ENCODE data around the gene SLC2A4. TPM values are rescaled to one million over a fixed set of nuclear protein-coding genes. Genes with fewer than 3 reads are reported as not detected.

The SLC2A4 gene
- total RNA-seq, 1 experiment from 2014 or later: 0.79 TPM

DNA sequence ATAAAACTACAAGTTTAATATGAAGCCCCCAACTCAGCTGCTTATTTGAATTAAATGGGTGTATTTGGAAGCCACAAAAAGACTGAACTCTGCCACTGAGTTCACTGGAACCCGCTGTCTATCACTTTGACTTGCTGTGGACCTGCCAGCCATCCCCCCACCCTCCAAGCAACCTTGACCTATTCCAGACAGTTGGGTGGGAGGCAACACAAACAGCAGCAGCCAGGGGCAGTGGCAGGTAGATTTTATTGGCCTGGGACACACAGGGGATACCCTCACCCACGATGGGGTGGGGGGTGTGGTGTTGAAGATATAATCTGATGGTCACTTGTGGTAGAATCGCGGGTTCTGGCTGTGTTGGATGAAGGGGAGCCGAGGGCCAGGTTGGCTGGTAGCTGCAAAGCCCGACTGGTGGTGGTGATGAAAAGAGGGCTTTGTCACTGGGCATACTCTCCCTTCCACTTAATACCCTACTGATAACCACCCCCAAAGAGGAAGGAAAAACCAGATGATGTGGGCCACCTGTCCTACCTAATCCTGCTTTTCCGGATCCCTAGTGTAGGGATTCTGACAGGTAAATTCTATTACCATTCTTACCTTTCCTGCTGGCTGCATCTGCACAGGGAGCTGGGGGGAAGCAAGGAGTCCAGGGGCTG, 31.0 kb downstream of the SLC2A4 start:
- in situ Hi-C loops (cut with HindIII; ENCODE audit: low pct_unique_long_range_greater_than_20kb, low sequenced_read_pairs): no loop called here
- no peak for DNase-seq (ENCODE audit: low read depth, low spot score)

DNA sequence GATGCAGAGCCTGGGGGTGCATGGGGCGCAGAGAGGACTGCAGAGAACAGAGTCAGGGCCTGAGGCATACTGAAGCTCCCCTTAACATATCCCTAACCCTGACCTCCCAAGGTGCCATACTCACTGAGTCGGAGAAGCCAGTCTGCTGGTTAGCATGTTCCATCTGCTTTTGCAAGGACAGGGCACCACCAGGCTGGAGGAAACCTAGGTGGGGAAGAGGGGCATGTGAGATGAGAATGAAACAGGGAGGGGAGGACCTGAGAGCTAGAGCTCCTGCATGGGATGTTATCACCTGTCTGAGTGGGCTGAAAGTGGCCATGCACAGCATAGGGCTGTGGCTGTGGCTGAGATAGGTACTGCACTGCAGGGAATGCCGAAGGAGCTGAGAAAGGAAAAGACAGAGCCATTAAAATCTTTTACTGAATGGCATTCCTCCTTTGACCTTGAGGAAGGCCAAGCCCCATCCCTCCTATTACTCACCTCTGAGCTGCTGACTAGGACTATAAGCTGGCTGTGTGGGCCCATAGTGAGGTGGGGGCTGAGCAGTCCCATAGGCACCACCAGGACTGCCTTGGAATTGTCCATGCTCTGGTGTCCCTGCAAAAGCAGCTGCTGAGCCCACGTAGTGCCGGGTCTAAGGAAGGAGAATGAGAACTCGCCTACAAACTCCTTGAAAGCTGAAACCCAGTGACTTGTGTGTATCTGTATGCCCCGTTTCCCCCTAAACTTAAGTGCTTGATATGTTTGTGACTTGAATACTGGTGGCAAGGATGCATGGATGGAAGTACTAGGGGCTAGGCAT, 31.8 kb downstream of the SLC2A4 start:
- peak; percentile 50 for DNase-seq (ENCODE audit: low read depth, low spot score)
- in situ Hi-C loops (cut with HindIII; ENCODE audit: low pct_unique_long_range_greater_than_20kb, low sequenced_read_pairs): no loop called here

DNA sequence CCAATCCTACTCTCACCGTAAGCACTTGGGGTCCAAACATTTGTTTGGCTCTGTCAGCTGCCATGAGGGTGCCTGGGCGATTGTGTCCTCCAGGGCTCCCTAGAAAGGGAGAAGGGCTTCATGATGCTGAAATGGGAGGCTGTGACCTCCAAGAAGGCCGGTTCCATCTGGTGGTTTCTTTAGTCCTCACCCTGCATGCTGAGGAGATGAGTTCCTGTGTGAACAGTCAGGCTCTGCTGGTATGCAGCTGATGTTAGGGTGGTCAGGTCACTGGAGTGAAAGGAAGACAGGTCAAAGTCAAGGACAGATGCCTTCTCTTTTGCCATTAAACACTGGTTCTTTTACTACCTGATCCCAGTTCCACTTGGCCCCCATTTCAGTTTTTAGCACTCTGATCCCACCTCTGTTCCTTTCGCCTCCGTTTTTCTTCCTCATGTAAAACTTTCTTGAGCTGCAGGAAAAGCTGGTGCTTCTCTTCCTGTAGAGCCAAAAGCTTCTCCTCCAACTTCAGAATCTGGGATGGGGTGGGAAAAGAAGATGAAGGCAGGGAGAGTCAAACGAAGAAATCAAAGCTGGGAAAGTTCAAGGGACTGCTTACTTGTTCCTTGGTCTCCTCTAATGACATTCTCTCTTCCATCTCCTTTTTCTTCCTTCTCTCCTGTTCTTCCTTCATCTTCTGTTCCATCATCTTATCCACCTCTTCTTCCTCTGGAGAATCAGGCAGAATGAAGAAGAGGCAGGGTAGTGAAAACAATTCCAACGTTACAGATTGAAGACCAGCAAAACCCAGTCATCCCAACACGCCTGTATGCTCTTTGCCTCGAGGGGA, 32.6 kb downstream of the SLC2A4 start:
- in situ Hi-C loops (cut with HindIII; ENCODE audit: low pct_unique_long_range_greater_than_20kb, low sequenced_read_pairs): no loop called here
- no peak for DNase-seq (ENCODE audit: low read depth, low spot score)

DNA sequence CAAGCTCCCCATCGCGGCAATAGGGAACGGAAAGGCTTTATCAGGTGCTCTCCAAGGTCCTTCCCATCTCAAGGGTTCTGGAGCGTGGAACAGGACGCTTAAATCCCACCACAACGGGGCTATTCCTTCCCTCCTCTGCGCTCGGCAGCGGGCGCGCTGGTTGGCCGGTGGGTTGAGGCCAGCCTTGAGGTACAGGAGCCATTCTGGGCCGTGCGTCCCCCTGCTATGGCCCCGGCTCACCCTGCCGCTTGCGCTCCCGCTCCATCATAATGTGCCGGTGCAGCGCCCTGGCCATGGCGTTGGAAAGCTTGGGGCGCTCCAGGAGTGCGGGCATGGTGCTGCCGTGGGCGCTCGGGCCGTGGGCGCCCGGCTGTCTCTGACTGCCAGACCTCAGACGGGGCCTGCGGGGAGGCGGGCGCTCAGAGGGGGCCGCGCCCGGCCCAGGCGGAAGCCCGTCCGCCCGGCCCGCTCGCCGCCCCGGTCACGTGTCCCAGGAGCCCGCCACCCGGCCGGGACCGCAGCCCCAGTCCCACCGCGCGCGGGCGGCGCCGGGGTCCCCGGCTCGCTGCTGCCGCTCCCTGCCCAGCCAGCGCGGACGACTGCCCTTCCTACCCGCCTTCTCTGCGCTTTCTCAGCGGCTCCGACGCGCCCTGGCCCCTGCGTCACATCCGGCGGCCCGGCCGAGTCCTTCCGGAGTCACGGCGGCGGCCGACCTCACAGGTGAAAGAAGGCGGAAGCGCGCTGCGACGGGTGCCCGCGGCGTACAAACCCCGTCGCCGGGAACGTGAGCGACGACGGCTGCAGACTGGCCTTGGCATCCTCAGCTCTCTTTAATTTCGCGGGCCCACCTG, 33.4 kb downstream of the SLC2A4 start, which contains the start of gene GPS2:
Gene GPS2, minus strand, starts transcription at position 642 of the 851 bp plus-strand sequence. Its CDS starts 308 bp downstream, at position 334.
- DNase-seq (ENCODE audit: low read depth, low spot score): peak; percentile 82
- in situ Hi-C loops (cut with HindIII; ENCODE audit: low pct_unique_long_range_greater_than_20kb, low sequenced_read_pairs): no loop called here

DNA sequence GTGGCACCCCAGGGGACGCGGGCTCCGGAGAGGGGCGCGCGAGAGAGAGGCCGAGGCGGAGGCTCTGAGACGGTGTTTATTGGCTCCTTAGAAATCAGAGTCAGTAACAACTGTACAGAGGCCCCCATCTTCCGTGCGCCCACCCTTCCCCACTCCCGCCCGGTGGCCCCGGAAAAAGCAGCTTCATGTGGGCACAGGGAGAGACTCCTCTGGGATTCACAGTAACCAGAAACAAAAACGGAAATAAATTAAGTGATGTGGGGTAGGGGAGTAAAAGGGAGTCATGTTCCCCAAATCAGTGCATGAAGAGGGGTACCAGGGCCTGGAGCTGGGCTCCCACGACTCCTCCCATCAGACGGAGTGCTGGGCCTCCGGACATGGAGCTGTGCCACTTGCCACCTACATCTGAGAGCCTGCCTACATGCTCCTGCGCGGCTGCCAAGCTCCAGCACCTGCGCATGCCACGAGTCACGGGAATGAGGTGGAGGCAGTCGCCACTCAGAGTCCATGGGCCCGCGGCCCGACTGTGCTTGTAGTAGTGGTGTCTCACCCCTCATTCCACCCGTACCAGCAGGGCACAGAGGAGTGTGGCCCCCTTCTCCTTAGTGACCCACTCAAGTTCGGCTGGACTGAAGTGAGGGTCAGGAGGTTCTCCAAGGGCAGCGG, 34.2 kb downstream of the SLC2A4 start:
- DNase-seq (ENCODE audit: low read depth, low spot score): no peak
- in situ Hi-C loops (cut with HindIII; ENCODE audit: low pct_unique_long_range_greater_than_20kb, low sequenced_read_pairs): no loop called here

DNA sequence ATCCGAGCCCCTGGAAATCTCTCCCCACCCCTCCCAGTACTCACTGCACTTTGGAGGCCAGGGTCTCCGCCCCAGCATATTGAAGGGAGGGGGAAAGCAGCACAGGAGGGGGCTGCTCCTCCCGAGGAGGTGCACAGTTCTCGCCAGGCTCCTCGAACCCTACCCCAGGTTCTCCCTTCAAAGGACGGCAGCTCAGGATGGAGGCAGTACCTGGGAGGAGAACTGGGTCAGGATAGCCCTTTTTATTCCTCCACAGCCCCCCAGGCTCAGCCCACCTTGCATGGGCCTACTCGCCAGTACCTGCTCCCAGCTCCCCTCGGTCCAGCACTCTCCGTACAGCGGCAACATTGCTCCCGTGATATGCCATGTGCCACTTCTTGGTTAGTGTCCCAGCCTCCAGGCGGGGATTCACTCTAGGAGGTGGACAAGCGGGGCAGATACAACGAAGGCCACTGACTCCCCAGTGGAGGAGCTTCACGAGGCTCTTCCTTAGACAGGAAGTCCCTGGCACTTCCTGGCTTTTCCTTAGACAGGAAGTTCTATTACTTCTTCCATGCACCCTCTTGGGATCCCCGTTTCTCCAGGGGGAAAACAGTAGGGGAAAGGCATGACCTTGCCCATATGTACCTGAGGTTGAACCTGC, 35.8 kb downstream of the SLC2A4 start:
- DNase-seq (ENCODE audit: low read depth, low spot score): no peak

DNA sequence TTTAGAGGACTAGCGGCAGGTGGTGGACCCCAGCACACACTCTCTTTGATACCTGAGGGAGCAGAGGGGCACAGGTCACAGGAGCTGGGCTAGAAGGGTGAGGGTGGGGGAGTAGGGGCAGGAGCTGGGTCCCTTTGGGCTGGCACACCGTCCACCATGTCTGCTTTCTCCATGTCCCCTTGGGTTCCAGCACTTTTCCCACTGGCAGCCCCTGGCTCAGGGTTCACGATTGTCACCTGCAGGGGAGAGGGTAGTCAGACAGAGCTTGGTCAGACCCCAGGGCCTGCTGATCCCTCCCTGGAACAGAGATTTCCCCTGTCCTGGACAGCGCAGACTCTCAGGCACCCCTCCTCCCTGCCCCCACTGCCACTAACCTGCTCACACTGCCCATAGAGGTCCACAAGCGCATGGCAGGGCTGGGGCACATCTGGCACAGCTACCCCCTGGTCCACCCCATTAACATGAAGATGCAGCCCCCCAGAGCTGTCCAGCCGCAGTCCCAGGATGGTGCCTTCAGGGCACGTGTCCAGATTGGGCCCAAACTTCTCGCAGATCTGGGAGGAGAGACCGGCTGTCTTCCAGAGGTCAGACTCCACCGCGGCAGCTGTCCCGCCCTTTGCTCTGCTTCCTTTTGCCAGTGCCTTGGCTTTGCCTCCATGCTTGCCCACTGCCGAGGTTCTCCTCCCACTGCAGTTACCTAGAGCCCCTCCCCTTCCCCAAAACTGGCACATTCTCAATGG, 36.8 kb downstream of the SLC2A4 start:
- in situ Hi-C loops (cut with HindIII; ENCODE audit: low pct_unique_long_range_greater_than_20kb, low sequenced_read_pairs): no loop called here
- no peak for DNase-seq (ENCODE audit: low read depth, low spot score)

More for the DNA sequence above, 35.8 kb downstream of the SLC2A4 start:
- in situ Hi-C loops (cut with HindIII; ENCODE audit: low pct_unique_long_range_greater_than_20kb, low sequenced_read_pairs): no loop called here

DNA sequence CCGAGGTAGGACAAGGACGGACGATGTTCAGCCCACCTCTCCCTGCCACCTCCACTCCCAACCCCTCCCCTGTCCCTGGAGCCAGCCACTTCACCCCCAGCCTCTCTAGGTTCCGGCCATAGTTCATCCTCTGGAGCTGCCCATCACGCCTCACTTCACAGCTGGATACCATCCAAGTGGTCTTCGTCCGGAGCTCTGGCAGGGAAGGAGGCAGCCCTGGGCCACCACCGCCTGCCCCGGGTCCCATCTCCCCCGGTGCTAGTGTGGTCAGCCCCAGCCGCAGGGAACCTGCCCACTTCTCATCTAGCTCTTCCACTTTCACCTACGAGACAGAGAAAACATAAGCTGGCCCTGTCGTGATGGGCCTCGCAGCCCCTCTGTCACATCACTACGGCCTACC, 39.9 kb downstream of the SLC2A4 start:
- no peak for DNase-seq (ENCODE audit: low read depth, low spot score)
- in situ Hi-C loops (cut with HindIII; ENCODE audit: low pct_unique_long_range_greater_than_20kb, low sequenced_read_pairs): no loop called here

DNA sequence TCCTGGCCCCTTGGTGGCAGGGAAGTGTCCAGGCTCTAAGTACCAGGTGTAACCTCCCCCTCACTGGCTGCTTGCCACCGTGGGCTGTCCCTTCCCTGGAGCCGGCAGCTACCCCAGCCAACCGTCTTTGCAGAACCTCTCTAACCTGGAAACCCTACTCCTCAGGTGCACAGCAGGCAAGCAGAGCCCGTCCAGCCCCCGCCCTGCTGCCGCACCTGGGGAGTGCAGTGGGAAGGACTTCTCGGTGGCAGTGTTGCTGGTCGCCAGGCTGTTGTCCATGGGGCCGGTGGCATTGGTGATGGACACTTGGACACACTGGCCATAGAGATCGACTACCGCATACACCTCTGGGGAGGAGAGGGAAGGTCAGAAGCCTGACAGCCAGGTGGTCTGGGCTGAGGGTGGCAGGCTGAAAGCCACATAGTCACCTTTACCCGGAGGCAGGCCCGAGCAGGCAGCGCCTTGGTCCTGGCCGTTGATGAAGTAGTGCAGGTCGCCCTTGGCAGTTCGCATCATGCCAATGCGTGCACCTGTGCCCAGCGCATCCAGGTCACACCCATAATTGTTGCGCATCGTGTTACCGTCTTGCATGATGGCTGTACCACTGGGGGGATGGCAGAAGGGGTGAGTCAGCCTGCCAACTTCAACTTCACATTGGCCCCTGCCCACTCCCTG, 41.1 kb downstream of the SLC2A4 start:
- no peak for DNase-seq (ENCODE audit: low read depth, low spot score)
- in situ Hi-C loops (cut with HindIII; ENCODE audit: low pct_unique_long_range_greater_than_20kb, low sequenced_read_pairs): no loop called here

DNA sequence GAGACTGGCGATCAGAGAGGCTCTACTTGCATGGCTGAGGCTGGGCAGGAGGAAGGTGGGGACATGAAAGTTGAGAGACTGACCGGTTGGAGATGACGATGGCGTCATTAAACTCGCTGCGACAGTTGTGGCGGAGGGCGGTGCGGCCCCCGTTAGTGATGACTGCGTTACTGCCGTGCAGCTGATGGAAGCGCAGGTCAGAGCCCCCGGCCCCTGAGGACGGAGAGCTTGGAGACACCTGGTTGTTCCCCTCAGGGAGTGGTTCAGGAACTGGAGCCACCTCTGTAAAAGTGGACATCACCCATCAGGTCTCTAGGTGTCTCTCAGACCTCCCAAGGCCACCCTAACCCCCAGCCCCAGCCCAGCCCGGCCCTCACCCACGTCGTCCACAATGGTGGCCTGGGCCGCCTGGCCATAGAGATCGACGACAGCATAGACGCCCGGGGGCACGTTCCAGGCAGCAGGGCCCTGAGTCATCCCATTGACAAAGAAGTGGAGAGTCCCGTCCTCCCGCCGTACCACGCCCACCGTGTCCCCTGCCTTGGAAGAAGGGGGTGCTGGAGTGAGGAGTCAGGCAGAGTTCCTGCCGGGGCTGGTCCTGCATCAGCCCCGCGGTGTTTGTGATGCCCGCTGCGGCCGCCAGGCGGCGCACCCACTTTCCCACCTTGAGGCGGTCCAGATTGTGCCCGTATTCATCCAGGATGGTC, 42.4 kb downstream of the SLC2A4 start:
- in situ Hi-C loops (cut with HindIII; ENCODE audit: low pct_unique_long_range_greater_than_20kb, low sequenced_read_pairs): no loop called here
- peak; percentile 51 for DNase-seq (ENCODE audit: low read depth, low spot score)

DNA sequence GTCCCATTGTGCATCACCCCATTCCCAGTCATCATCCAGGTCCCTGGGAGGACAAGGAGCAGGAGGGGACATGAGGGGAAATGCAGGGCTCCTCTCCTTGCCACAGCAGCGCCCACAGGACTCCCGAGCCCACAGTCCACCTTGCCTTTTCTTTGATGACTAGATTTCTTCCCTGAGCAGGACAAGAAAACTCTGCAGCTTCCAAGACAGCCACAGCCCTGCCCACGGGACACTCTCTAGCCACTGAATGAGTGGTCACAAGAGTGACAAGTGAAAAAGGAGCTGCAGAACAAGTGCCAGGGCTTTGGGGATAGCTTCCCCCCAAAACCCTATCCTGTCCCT, 42.9 kb downstream of the SLC2A4 start:
- no peak for DNase-seq (ENCODE audit: low read depth, low spot score)
- in situ Hi-C loops (cut with HindIII; ENCODE audit: low pct_unique_long_range_greater_than_20kb, low sequenced_read_pairs): no loop called here

DNA sequence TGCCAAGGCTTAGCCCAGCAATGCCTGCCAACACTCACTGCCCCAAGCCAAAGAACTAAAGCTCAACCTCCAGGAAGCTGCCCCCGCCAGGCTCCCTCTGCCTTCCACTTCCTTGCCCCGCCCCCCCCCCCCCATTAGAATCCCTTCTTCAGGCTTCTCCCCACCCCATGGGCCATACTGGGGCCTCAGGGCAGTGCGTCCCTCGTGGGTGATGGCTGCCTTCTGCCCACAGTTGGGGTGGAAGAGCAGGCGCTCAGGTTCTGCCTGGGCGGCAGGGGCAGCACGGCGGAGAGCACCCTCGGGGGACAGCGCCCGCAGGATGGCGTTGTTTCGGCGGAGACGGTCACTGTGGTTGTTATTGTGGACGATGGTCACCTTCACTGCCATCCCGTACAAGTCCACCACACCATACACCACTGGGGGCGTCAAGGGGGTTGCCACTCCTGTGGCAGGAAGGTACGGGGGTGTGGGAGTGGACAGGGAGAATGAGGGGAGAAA, 43.6 kb downstream of the SLC2A4 start:
- in situ Hi-C loops (cut with HindIII; ENCODE audit: low pct_unique_long_range_greater_than_20kb, low sequenced_read_pairs): no loop called here
- no peak for DNase-seq (ENCODE audit: low read depth, low spot score)

DNA sequence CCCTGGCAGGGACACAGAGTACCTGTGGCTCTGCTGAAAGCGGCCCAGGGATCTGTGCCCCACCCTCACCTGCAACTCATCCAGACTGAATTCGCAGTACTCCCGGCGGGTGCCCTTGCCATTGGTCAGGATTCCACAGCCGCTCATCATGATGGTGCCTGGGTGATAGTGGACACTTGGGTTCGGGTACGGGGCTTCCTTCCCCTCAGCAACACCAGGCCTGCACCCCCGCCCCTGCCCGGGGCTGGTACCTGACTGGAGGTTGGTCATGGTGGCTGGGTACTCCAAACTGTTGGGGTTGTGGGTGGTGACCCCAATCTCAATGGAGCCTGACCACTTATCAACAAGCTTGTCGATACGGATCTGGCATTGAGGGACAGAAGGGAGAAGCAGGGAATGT, 44.7 kb downstream of the SLC2A4 start:
- in situ Hi-C loops (cut with HindIII; ENCODE audit: low pct_unique_long_range_greater_than_20kb, low sequenced_read_pairs): no loop called here
- no peak for DNase-seq (ENCODE audit: low read depth, low spot score)

DNA sequence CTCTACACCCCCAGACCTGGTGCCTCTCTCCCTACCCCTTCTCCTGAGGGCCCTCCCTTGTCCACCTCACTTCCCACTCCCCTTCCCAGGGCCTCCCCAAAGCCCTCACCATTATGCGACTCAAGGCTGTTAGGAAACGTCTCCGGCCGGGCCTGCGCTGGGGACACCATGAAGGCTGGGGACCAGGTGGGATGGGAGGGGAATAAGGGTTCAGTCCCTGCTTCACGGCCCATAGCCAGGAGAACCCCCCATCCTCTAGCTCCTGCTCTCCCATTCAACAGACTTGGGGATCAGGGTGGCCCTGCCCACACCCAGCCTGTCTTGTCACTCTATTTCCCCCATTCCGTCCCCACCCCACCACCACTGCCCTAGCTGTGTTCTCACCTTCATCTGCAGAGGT, 45.5 kb downstream of the SLC2A4 start:
- DNase-seq (ENCODE audit: low read depth, low spot score): no peak
- in situ Hi-C loops (cut with HindIII; ENCODE audit: low pct_unique_long_range_greater_than_20kb, low sequenced_read_pairs): no loop called here

DNA sequence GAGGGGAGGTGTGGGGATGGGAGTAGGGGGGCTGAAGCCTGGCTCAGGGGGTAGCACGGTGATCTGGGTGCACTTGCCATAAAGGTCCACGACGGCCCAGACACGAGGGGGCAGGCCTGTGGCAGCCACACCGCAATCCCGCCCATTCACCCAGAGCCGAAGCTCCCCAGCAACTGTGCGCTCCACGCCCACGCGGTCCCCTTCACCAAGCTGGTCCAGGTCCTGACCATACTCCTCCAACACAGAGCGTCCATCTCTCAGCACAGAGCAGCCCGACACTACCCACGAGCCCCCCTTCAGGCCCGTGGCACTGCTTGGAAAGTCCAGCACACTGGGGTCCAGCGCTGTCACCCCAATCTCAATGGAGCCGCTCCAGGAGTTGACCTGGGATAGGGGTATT, 46.0 kb downstream of the SLC2A4 start:
- in situ Hi-C loops (cut with HindIII; ENCODE audit: low pct_unique_long_range_greater_than_20kb, low sequenced_read_pairs): no loop called here
- no peak for DNase-seq (ENCODE audit: low read depth, low spot score)

Data from SK-MEL-5 (cell line).